Heart right ventricle (tissue), 16 donors: ENCODE measurements around the gene TXNDC11. TPM values are rescaled to one million over a fixed set of nuclear protein-coding genes. Genes with fewer than 3 reads are reported as not detected.

Experiments
- ATAC-seq, 8 donors: fragments of 200-7000 bp; cut with Tn5 transposase; one replicate each; pipeline ENCODE4 v1.9.1; 2020; ENCODE audit warnings: mild to moderate bottlenecking in 8 of 8, moderate library complexity in 8 of 8, moderate number of reproducible peaks in 1 of 8
- DNase-seq, 2 donors: peaks; one replicate each; pipeline ENCODE4 v3.0.0-alpha.2; 2020
- H3K27ac ChIP-seq, 10 donors: fragments of 200-600 bp; sonication (generic) in 2 of 10; one replicate each; pipeline versions ENCODE4 v1.5.0 to v1.8.0; 2020 to 2022; ENCODE audit warnings: mild to moderate bottlenecking in 3 of 10
- H3K27me3 ChIP-seq, 7 donors: fragments of 200-600 bp; one replicate each; pipeline ENCODE4 v1.8.0; 2021 to 2022; ENCODE audit warnings: mild to moderate bottlenecking in 2 of 7
- H3K36me3 ChIP-seq, 9 donors: fragments of 200-600 bp; sonication (generic) in 1 of 9; one replicate each; pipeline versions ENCODE4 v1.5.0 to v1.8.0; 2020 to 2022; ENCODE audit warnings: mild to moderate bottlenecking in 2 of 9
- H3K4me1 ChIP-seq, 9 donors: fragments of 200-600 bp; sonication (generic) in 1 of 9; one replicate each; pipeline versions ENCODE4 v1.5.0 to v1.8.0; 2020 to 2022; ENCODE audit warnings: mild to moderate bottlenecking in 4 of 9
- H3K4me3 ChIP-seq, 10 donors: fragments of 200-600 bp; sonication (generic) in 2 of 10; one replicate each; pipeline versions ENCODE4 v1.5.0 to v1.8.0; 2020 to 2022; ENCODE audit warnings: mild to moderate bottlenecking in 7 of 10, moderate library complexity in 2 of 10
- H3K9me3 ChIP-seq, 11 donors: fragments of 200-600 bp in 10 of 11; sonication (generic) in 2 of 11; one replicate each; pipeline versions ENCODE4 v1.5.0 to v1.8.0; 2013 to 2022; ENCODE audit warnings: mild to moderate bottlenecking in 2 of 11, control low read depth in 1 of 11, moderate library complexity in 1 of 11
- WGBS, 2 donors: extraction: QIAGEN DNeasy Blood & Tissue Kit; methylation state at CpG; one replicate each; pipeline ENCODE4 v1.1.7; 2013; ENCODE audit warnings: inconsistent platforms in 1 of 2; 5-methylcytosine and 5-hydroxymethylcytosine counted together
- intact Hi-C, 10 donors: fragments of 100-400 bp; cut with DNase I; formaldehyde crosslinking; loops; one replicate each; pipeline versions ENCODE4 v1.11.1 to v1.14.2; 2022
- polyA plus RNA-seq, 2 donors: library from polyadenylated mRNA; stranded (reverse); fragments of 200-250 nt; gene quantifications; one replicate each; pipeline ENCODE4 v1.2.3, GENCODE V29; 2013
- total RNA-seq, 10 donors: library from RNA; stranded (reverse); fragmentation: NEBNext Ultra II Directional in 3 of 10; extraction: Animal tissue kit (Norgen Biotek cat#: 25700) in 3 of 10; gene quantifications; one replicate each; pipeline versions ENCODE4 v1.2.1 to v1.2.4, GENCODE V29; 2021 to 2023
- TF ChIP-seq, protein P1 (sequence below), 9 donors: fragments of 200-600 bp; sonication (generic) in 2 of 9; IDR thresholded peaks; one replicate each; pipeline versions ENCODE4 v1.5.0 to v1.8.0; 2021 to 2022; ENCODE audit warnings: antibody characterized with exemption in 9 of 9, mild to moderate bottlenecking in 5 of 9, moderate library complexity in 1 of 9
- donor health status: Arrhythmogenic right ventricular cardiomyopathy.
- donor health status: ischemic (EF 13 %, LVEDD 7.1; RV severe dilation, severe dysfunction).
- donor health status: healthy with polysubstance abuse.
- donor health status: DM: no; HTN: yes; CAD: no.
- donor health status: DM: no; HTN: no; CAD: no.
- donor health status: ischemic (EF 25% LVEDD 6.9; RV normal size, moderate dysfunction).
- donor health status: ischemic (EF 25% LVEDD 5.7; RV mildly dilated, moderate dysfunction).
- donor health status: healthy.
- donor health status: DM: yes; HTN: yes; CAD: no.
- donor health status: Ischemic cardiomyopathy.
- donor health status: ischemic (EF 35%, LVEDD 5.7; RV mildly dilated, moderate dysfunction).
- donor health status: nonischemic (EF 11% LVEDD 7.7; RV severe dilation, severe dysfunction).
- donor health status: DM: yes; HTN: yes; CAD: no.
- donor health status: PGD.
- donor health status: ischemic (EF 29% LVEDD 5.4; RV normal size, mild dysfunction).
- donor health status: nonischemic (EF 23%, LVEDD 6.1; RV moderate dilation, normal function).

TXNDC11 gene
- total and polyA plus RNA-seq, 12 donors = 16.8 to 46.7 (median 25.1) TPM

- H3K4me1 ChIP-seq = peaks cover 59 to 100% (median 95%) of the 10 kb centered on the region in 9 donors
- no peak for DNase-seq
- H3K27me3 ChIP-seq = no peaks in the 10 kb centered on the region
- H3K36me3 ChIP-seq = peaks cover 0 to 39% (median 14%) of the 10 kb centered on the region in 9 donors
- H3K9me3 ChIP-seq = no peaks in the 10 kb centered on the region
- ATAC-seq = peak in 1 of 8 donors; percentile 20
- H3K27ac ChIP-seq = peak overlapping the region; percentile 32 to 88 (median 76)
- TF ChIP-seq, protein P1, sequence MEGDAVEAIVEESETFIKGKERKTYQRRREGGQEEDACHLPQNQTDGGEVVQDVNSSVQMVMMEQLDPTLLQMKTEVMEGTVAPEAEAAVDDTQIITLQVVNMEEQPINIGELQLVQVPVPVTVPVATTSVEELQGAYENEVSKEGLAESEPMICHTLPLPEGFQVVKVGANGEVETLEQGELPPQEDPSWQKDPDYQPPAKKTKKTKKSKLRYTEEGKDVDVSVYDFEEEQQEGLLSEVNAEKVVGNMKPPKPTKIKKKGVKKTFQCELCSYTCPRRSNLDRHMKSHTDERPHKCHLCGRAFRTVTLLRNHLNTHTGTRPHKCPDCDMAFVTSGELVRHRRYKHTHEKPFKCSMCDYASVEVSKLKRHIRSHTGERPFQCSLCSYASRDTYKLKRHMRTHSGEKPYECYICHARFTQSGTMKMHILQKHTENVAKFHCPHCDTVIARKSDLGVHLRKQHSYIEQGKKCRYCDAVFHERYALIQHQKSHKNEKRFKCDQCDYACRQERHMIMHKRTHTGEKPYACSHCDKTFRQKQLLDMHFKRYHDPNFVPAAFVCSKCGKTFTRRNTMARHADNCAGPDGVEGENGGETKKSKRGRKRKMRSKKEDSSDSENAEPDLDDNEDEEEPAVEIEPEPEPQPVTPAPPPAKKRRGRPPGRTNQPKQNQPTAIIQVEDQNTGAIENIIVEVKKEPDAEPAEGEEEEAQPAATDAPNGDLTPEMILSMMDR (IDR thresholded peaks at IDR 0.05) = peak in 2 of 9 donors; percentile 8 to 11
- 78 to 84% methylated on average over 25 of the region's 25 CpGs for WGBS, 2 donors
- H3K4me3 ChIP-seq = no peak overlapping the region
- intact Hi-C loops = loop anchor here in 1 of 10 donors (2.0 kb wide), 1 partner anchor 31 kb away; no protein-coding TSS in a partner anchor
Observed at GRCh38 chr16:11674001-11674817, 68.4 kb downstream of the TXNDC11 start.

- TF ChIP-seq, protein P1 (IDR thresholded peaks at IDR 0.05) = no peak
- Histone ChIP-seq H3K4me1 (peaks cover 59 to 95% (median 88%) of the 10 kb centered on the region in 9 donors), H3K27ac (peak overlapping the region; percentile 32 to 88 (median 76)), H3K9me3 (no peaks in the 10 kb centered on the region), H3K27me3 (no peaks in the 10 kb centered on the region), H3K36me3 (peaks cover 0 to 30% (median 12%) of the 10 kb centered on the region in 9 donors), H3K4me3 (peak overlapping the region in 1 of 10 donors; percentile 29)
- intact Hi-C loops = no loop called here
- ATAC-seq (peak in 5 of 8 donors; percentile 5 to 38 (median 18)), DNase-seq (peak in 1 of 2 donors; percentile 56)
- 51 to 55% methylated on average over 25 of the region's 25 CpGs for WGBS, 2 donors
Observed at GRCh38 chr16:11673091-11674000, 69.3 kb downstream of the TXNDC11 start.

- 82 to 84% methylated on average over 25 of the region's 25 CpGs for WGBS, 2 donors
- intact Hi-C loops = no loop called here
- H3K36me3 ChIP-seq = peaks cover 0 to 21% (median 12%) of the 10 kb centered on the region in 9 donors
- peak overlapping the region; percentile 32 to 88 (median 76) for H3K27ac ChIP-seq
- H3K27me3 ChIP-seq = no peaks in the 10 kb centered on the region
- peak overlapping the region in 3 of 10 donors; percentile 5 to 29 (median 13) for H3K4me3 ChIP-seq
- TF ChIP-seq, protein P1 (IDR thresholded peaks at IDR 0.05) = no peak
- peak; percentile 27 to 53 for DNase-seq
- H3K9me3 ChIP-seq = no peaks in the 10 kb centered on the region
- H3K4me1 ChIP-seq = peaks cover 52 to 92% (median 85%) of the 10 kb centered on the region in 9 donors
- ATAC-seq = peak in 3 of 8 donors; percentile 4 to 20 (median 11)
Observed at GRCh38 chr16:11672206-11673090, 70.2 kb downstream of the TXNDC11 start.
